Measurements from ENCODE around the gene CLEC10A.
"Not testable (repeated sequence)": the region's sequence is repeated elsewhere in the genome, so short reads cannot be mapped to it uniquely, and the experiment has no call there.

- TF ChIP-seq EZH2 (IDR thresholded peaks at IDR 0.05; ENCODE audit: insufficient read depth, low read length); CTCF (IDR thresholded peaks at IDR 0.05; ENCODE audit: insufficient read depth, low read depth, low read length): not testable (repeated sequence)
Observed at GRCh38 chr17:7088442-7088841, 8.4 kb upstream of the CLEC10A start.
